ENCODE results near the gene ARHGAP35.

ARHGAP35 gene

DNA sequence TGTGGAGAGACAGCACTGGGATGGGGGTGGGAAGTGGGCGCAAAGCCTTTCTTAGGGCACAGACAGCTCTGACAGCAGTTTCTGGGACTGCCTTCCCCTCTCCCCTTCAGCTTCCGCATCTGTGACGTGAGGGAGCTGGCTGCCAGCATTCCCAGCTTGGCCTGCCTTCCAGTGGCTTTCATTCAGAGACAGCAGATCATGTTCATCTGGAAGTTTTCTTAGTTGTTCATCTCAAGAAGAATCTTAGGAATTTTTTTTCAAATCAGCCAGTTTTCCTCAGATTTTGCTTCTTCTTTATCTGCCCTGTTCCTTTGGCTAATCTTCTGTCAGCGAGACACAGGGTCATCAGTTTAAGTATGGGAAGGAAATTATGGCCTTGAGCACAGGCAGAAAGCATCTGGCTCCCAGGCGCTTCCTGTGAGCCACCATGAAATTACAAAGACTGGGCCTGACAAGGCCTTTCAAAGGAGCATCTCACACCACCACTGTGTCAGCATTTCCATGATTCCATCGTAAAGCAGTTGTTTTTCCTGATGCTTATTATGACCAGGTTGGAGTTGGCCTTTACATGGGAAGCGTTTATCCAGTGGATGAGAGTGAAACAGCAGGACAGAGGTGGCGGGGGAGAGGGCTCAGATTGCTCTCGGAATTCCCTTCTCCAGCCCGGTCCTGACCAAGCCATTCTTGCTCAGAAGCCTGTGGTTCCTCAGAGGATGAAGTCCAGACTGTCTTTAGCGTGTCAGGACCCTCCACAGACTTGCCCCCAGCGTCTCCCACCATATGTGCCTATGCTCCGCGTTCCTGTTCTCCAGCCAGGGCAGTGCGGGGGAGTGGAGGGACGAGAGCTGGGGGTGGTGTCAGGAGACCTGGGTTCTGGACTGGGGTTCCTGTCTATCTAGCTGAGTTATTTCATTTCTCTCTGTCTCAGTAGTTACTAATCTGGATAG lies 43.6 kb downstream of the ARHGAP35 start:
- no peak for DNase-seq (ENCODE audit: low spot score)

DNA sequence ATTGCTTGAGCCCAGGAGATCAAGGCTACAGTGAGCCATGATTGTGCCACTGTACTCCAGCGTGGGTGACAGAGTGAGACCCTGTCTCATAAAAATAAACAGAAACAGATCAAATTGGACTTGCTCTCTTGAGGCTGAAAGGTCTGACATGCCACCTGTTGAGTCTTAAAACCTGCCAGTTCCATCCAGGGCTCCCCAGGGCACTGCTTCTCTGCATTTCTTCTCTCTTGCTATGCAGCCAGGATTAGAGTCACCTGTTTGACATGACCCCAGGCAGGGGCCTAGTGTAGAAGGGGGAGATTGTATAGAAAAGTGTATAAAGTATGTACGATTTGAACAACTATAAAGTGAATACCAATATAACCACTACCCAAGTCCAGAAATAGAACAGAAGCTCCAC lies 45.4 kb downstream of the ARHGAP35 start:
- DNase-seq (ENCODE audit: low spot score): no peak

- DNase-seq (ENCODE audit: low spot score): no peak
Measured at GRCh38 chr19:46907880-46908279, 47.1 kb downstream of the ARHGAP35 start.

DNA sequence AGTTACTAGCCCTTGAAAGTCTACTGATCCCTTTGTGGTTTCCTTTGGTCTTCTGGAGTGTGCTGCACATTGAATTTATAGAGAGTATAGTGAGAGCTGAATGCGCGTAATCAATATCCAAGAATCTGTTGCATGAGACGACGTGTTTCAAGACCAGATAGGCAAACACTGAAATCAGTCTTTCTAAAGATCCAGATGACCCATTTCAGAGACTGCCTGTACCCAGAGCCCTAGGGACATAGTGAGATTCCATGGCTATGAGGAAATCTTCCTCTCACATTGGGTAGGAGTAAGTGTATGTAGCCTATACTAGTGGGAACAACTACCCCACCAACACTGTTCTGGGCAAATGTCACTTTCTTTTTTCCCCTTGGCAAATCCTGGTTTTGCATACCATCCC lies 48.6 kb downstream of the ARHGAP35 start:
- DNase-seq (ENCODE audit: low spot score): no peak
